Measurements from ENCODE around the gene PTPRG.

The PTPRG gene

GRCh38 chr3:61894988-61895935 lies 333.9 kb downstream of the PTPRG start:
- DNase-seq (ENCODE audit: low spot score): peak; percentile 23

- DNase-seq (ENCODE audit: low spot score): no peak
Observed at GRCh38 chr3:61896251-61896650, 334.9 kb downstream of the PTPRG start.

GRCh38 chr3:61897848-61898247 lies 336.5 kb downstream of the PTPRG start:
- no peak for DNase-seq (ENCODE audit: low spot score)

- DNase-seq (ENCODE audit: low spot score): no peak
Observed at GRCh38 chr3:61899700-61900462, 338.5 kb downstream of the PTPRG start.

- DNase-seq (ENCODE audit: low spot score): no peak
Observed at GRCh38 chr3:61901496-61901895, 340.1 kb downstream of the PTPRG start.

- DNase-seq (ENCODE audit: low spot score): no peak
Observed at GRCh38 chr3:61901986-61902385, 340.6 kb downstream of the PTPRG start.

GRCh38 chr3:61903074-61903473 lies 341.7 kb downstream of the PTPRG start:
- DNase-seq (ENCODE audit: low spot score): no peak

- DNase-seq (ENCODE audit: low spot score): no peak
Observed at GRCh38 chr3:61903931-61904657, 342.7 kb downstream of the PTPRG start.

GRCh38 chr3:61907210-61907795 lies 345.9 kb downstream of the PTPRG start:
- no peak for DNase-seq (ENCODE audit: low spot score)

- no peak for DNase-seq (ENCODE audit: low spot score)
Observed at GRCh38 chr3:61908382-61908781, 347.0 kb downstream of the PTPRG start.

GRCh38 chr3:61910732-61911131 lies 349.4 kb downstream of the PTPRG start:
- DNase-seq (ENCODE audit: low spot score): no peak

- no peak for DNase-seq (ENCODE audit: low spot score)
Observed at GRCh38 chr3:61912158-61912557, 350.8 kb downstream of the PTPRG start.

- DNase-seq (ENCODE audit: low spot score): no peak
Observed at GRCh38 chr3:61913701-61914100, 352.3 kb downstream of the PTPRG start.

GRCh38 chr3:61914276-61914675 lies 352.9 kb downstream of the PTPRG start:
- no peak for DNase-seq (ENCODE audit: low spot score)

GRCh38 chr3:61915296-61915695 lies 353.9 kb downstream of the PTPRG start:
- DNase-seq (ENCODE audit: low spot score): no peak

- no peak for DNase-seq (ENCODE audit: low spot score)
Observed at GRCh38 chr3:61919371-61919770, 358.0 kb downstream of the PTPRG start.

- no peak for DNase-seq (ENCODE audit: low spot score)
Observed at GRCh38 chr3:61922118-61922517, 360.7 kb downstream of the PTPRG start.

- DNase-seq (ENCODE audit: low spot score): no peak
Observed at GRCh38 chr3:61924090-61924735, 362.8 kb downstream of the PTPRG start.

- no peak for DNase-seq (ENCODE audit: low spot score)
Observed at GRCh38 chr3:61924991-61925390, 363.6 kb downstream of the PTPRG start.

- no peak for DNase-seq (ENCODE audit: low spot score)
Observed at GRCh38 chr3:61925721-61926120, 364.4 kb downstream of the PTPRG start.

GRCh38 chr3:61926923-61927322 lies 365.6 kb downstream of the PTPRG start:
- no peak for DNase-seq (ENCODE audit: low spot score)

GRCh38 chr3:61927332-61927731 lies 366.0 kb downstream of the PTPRG start:
- no peak for DNase-seq (ENCODE audit: low spot score)

Measured in HuH-7.5 (cell line).